ENCODE data around the gene SLC4A8.

- TF ChIP-seq CTCF (IDR thresholded peaks at IDR 0.05; ENCODE audit: low read depth, low read length, poor library complexity, severe bottlenecking) (no peak), EZH2phosphoT487 (IDR thresholded peaks at IDR 0.05; ENCODE audit: borderline replicate concordance, low read length) (0 out of 2 replicates have a peak, but pooled peaks have one; percentile 29)
These were observed 31.9 kb upstream of the SLC4A8 start for GRCh38 chr12:51392556-51393237.

Measured in DOHH2 (cell line).